ENCODE data around the gene SLC25A41.

Gene SLC25A41

DNA sequence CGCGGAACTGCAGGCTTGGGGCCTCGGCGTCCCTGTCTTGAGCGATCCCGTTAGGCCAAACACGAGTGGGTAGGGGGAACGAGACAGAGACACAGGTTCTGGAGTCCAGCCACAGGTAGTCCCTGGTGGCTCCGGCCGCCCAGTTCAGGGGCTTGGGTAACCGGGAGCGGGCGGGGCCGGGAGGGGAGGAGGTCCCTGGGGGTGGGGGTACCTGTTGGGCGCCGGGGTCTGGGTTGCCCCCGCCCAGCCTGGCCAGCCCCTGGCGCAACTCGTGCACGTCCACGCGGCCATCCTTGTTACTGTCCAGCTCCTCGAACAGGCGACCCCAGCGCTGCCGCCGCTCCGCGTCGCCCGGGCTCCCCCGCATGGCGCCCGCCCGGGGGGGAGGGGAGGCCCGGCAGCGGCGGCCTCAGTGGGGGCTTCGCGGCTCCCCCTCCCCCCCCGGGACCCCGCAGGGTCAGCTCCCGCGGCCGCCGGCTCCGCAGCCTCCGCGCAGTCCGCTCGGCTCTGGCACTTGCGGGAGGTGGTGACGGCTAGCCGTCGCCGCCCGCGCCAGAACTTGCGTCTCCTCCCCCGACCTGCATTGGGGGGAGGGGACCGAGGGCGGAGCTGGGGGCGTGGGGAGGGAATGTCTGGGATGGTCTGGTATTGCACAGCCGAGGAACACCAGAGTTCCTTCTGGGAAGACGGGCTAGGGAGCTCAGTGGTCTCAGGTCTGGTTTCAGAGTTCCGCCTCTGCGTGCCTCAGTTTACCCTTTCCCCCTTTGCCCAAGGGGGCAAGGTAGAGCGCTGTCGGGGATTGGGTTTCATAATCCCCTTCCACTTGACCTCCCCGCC lies 25.9 kb upstream of the SLC25A41 start, which contains the start of gene SLC25A23:
Gene SLC25A23 (minus strand): TSS at position 531 of the 837 bp plus-strand sequence. CDS start 164 bp downstream, at position 367.
- Histone ChIP-seq H3K4me1 (ENCODE audit: control insufficient read depth in 1 of 2, insufficient read depth in 2 of 2, low read length in 2 of 2) (peaks cover 0 to 15% of the 10 kb centered on the region in 2 donors), H3K27me3 (ENCODE audit: low read depth, low read length) (peaks cover 3% of the 10 kb centered on the region), H3K36me3 (ENCODE audit: control insufficient read depth in 1 of 2, insufficient read depth in 2 of 2, low read length in 2 of 2) (peaks cover 0 to 23% of the 10 kb centered on the region in 2 donors), H3K4me3 (ENCODE audit: low read depth in 1 of 2, low read length in 2 of 2) (peak within 1 kb of the TSS; percentile 81 to 84), H3K9me3 (ENCODE audit: control insufficient read depth in 1 of 2, low read length in 2 of 2) (peaks cover 0 to 4% of the 10 kb centered on the region in 2 donors), H3K27ac (ENCODE audit: low read length) (peak within 1 kb of the TSS; percentile 45)

DNA sequence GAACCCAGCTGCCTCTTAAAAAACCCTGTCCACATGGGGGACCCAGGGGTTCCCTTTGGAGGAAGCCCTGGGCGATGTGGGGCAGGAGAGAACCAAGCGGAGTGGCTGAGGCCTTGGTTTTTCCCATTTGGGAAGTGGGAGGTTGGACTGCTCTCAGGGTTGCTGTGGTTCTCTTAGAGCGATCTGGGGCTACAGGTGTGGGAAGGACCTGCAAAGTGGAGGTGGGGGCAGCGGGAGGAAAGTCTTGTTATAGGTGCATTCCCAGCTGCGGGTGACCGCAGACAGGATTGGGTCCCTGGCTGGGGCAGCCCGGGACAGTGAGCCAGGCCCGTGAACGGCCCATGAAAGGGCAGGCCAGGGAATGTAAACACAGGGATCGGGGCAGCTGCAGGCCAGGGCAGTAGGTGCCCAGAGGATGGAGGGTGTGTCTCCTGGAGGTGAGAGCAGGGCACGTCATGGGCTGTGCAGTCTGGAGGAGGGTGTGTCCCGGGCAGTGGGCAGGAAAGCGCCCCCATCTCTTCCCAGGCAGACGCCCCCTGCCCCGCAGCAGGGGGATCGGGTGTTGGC lies 25.2 kb upstream of the SLC25A41 start:
- H3K9me3 ChIP-seq (ENCODE audit: control insufficient read depth in 1 of 2, low read length in 2 of 2): peaks cover 0 to 11% of the 10 kb centered on the region in 2 donors
- H3K36me3 ChIP-seq (ENCODE audit: control insufficient read depth in 1 of 2, insufficient read depth in 2 of 2, low read length in 2 of 2): peaks cover 5 to 30% of the 10 kb centered on the region in 2 donors
- peaks cover 0 to 15% of the 10 kb centered on the region in 2 donors for H3K4me1 ChIP-seq (ENCODE audit: control insufficient read depth in 1 of 2, insufficient read depth in 2 of 2, low read length in 2 of 2)
- H3K4me3 ChIP-seq (ENCODE audit: low read depth in 1 of 2, low read length in 2 of 2): peak overlapping the region; percentile 53 to 84
- H3K27ac ChIP-seq (ENCODE audit: low read length): no peak overlapping the region
- H3K27me3 ChIP-seq (ENCODE audit: low read depth, low read length): peaks cover under 1% of the 10 kb centered on the region

DNA sequence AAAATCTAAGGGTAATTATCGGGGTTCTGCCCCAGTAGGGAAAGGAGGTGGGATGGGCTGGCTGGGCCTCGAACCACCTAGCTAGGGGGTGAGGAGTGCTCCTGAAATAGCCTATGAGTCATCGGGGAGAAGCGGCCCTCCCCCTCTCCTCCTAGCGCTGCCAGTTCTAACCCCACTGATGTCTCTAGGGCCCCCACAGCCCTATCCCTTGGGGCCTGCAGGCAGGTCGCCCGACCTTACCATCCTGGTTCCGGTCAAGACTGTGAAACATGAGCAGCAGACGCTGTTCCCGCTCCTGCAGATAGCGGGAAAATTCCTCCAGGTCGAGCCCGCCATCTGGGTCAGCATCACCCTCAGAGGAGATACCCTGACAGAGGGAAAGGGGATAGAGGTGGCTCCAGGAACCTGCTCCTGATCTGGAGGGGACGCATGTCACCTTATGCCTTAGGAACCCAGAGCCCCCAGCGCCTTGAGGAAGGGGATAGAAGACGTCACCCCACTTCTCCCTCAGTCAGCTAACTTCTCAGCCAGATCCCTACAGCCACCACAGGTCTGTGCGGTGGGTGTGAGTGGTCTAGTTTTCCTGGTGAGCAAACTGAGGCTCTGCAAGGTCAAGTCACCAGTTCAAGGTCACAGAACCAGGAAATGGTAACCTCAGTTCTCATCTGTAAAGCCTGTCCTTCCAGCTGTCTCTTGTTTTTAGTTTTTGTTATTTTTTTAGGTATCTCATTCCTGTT lies 24.6 kb upstream of the SLC25A41 start:
- H3K27ac ChIP-seq (ENCODE audit: low read length): no peak overlapping the region
- peaks cover 6 to 36% of the 10 kb centered on the region in 2 donors for H3K36me3 ChIP-seq (ENCODE audit: control insufficient read depth in 1 of 2, insufficient read depth in 2 of 2, low read length in 2 of 2)
- H3K27me3 ChIP-seq (ENCODE audit: low read depth, low read length): no peaks in the 10 kb centered on the region
- peaks cover 0 to 15% of the 10 kb centered on the region in 2 donors for H3K9me3 ChIP-seq (ENCODE audit: control insufficient read depth in 1 of 2, low read length in 2 of 2)
- peaks cover 0 to 15% of the 10 kb centered on the region in 2 donors for H3K4me1 ChIP-seq (ENCODE audit: control insufficient read depth in 1 of 2, insufficient read depth in 2 of 2, low read length in 2 of 2)
- peak overlapping the region; percentile 53 to 84 for H3K4me3 ChIP-seq (ENCODE audit: low read depth in 1 of 2, low read length in 2 of 2)

DNA sequence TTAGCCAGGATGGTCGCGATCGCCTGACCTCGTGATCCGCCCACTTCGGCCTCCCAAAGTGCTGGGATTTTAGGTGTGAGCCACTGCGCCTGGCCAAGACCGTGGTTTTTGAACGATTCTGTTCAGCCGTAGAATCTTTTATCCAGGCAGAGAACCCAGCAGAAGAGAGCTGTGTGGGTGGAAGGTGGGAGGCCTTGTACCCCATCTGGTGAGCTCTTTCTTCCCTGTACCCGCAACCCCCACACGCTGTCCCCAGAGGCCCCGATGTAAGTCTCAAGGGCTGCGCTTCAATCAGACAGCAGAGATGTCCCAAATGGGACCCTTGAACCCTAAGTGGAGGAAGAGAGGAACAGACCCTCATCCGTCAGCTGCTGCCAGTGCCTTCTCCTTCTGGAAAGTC lies 22.4 kb upstream of the SLC25A41 start:
- H3K27me3 ChIP-seq (ENCODE audit: low read depth, low read length): no peaks in the 10 kb centered on the region
- peaks cover 6 to 55% of the 10 kb centered on the region in 2 donors for H3K36me3 ChIP-seq (ENCODE audit: control insufficient read depth in 1 of 2, insufficient read depth in 2 of 2, low read length in 2 of 2)
- H3K4me1 ChIP-seq (ENCODE audit: control insufficient read depth in 1 of 2, insufficient read depth in 2 of 2, low read length in 2 of 2): peaks cover 0 to 15% of the 10 kb centered on the region in 2 donors
- H3K9me3 ChIP-seq (ENCODE audit: control insufficient read depth in 1 of 2, low read length in 2 of 2): peaks cover 0 to 15% of the 10 kb centered on the region in 2 donors
- no peak overlapping the region for H3K4me3 ChIP-seq (ENCODE audit: low read depth in 1 of 2, low read length in 2 of 2)
- no peak overlapping the region for H3K27ac ChIP-seq (ENCODE audit: low read length)

DNA sequence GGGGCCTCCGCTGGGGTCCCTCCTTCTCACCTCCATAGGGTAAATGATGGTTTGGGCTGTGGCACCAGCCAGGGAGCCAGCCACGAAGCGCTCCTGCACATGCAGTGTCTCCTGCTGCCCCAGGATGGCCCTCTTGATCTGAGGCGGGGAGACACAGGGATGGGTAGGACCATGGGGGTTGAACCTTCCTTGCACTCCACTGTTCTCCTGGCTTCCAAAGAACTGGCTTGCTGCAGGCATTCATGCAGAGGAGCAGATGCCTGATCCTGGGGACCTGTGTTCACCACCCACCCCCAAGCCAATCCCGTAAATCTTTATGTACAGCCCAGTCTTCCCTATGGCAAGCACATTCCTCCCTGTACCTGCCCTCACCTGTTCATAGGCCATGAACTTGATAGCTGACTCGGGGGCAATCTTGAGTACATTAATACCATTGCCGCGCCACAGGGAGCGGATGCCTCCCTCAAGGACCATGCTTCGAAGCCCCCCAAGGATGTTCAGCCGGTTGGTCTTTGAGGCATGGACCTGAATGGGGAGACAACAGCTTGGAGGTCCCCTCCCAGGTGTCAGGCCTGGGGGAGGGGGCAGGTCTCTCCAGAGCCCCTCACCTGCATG lies 20.5 kb upstream of the SLC25A41 start:
- peaks cover 6 to 63% of the 10 kb centered on the region in 2 donors for H3K36me3 ChIP-seq (ENCODE audit: control insufficient read depth in 1 of 2, insufficient read depth in 2 of 2, low read length in 2 of 2)
- H3K27me3 ChIP-seq (ENCODE audit: low read depth, low read length): no peaks in the 10 kb centered on the region
- H3K27ac ChIP-seq (ENCODE audit: low read length): no peak overlapping the region
- H3K4me3 ChIP-seq (ENCODE audit: low read depth in 1 of 2, low read length in 2 of 2): peak overlapping the region in 1 of 2 donors; percentile 25
- H3K4me1 ChIP-seq (ENCODE audit: control insufficient read depth in 1 of 2, insufficient read depth in 2 of 2, low read length in 2 of 2): peaks cover 0 to 12% of the 10 kb centered on the region in 2 donors
- peaks cover 0 to 15% of the 10 kb centered on the region in 2 donors for H3K9me3 ChIP-seq (ENCODE audit: control insufficient read depth in 1 of 2, low read length in 2 of 2)

DNA sequence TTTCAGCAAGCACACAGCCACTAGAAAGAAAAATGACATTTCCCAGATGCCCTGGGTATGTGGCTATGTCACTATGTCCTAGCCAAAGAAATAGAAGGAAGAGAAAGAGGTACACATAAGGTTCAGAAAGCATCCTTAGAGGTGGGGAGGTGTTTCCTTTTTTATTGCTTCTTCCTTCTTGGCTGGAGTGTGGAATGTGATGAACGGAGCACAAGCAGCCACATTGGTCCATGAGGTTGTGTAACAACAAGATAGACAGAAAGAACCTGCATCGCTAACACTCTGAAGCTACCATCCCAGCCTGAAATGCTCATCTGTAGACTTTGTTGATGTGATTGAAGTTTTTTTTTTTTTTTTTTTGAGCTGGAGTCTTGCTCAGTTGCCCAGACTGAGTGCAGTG lies 19.3 kb upstream of the SLC25A41 start:
- no peak overlapping the region for H3K4me3 ChIP-seq (ENCODE audit: low read depth in 1 of 2, low read length in 2 of 2)
- H3K9me3 ChIP-seq (ENCODE audit: control insufficient read depth in 1 of 2, low read length in 2 of 2): peaks cover 0 to 15% of the 10 kb centered on the region in 2 donors
- H3K36me3 ChIP-seq (ENCODE audit: control insufficient read depth in 1 of 2, insufficient read depth in 2 of 2, low read length in 2 of 2): peaks cover 6 to 67% of the 10 kb centered on the region in 2 donors
- H3K27ac ChIP-seq (ENCODE audit: low read length): no peak overlapping the region
- peaks cover 0 to under 1% of the 10 kb centered on the region in 2 donors for H3K4me1 ChIP-seq (ENCODE audit: control insufficient read depth in 1 of 2, insufficient read depth in 2 of 2, low read length in 2 of 2)
- no peaks in the 10 kb centered on the region for H3K27me3 ChIP-seq (ENCODE audit: low read depth, low read length)

DNA sequence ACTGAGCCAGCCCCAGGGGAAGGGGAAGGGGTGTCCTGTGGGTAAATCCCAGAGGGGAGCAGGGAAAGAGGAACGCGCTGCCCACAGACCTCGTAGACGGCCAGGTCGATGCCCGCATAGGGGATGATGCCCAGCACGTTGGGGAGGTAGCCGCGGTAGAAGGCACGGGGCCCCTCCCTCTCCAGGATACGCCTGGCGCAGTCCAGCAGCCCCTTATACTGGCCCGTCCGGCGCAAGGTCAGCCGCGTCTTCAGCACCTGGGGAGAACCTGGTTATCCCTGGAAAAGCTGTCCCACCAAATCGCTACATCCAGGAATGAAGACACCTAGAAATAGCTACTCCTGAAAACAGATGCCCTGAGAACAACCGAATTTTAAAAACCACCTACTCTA lies 18.7 kb upstream of the SLC25A41 start:
- Histone ChIP-seq H3K27me3 (ENCODE audit: low read depth, low read length) (no peaks in the 10 kb centered on the region), H3K9me3 (ENCODE audit: control insufficient read depth in 1 of 2, low read length in 2 of 2) (peaks cover 0 to 15% of the 10 kb centered on the region in 2 donors), H3K27ac (ENCODE audit: low read length) (no peak overlapping the region), H3K4me1 (ENCODE audit: control insufficient read depth in 1 of 2, insufficient read depth in 2 of 2, low read length in 2 of 2) (no peaks in the 10 kb centered on the region), H3K4me3 (ENCODE audit: low read depth in 1 of 2, low read length in 2 of 2) (no peak overlapping the region), H3K36me3 (ENCODE audit: control insufficient read depth in 1 of 2, insufficient read depth in 2 of 2, low read length in 2 of 2) (peaks cover 6 to 67% of the 10 kb centered on the region in 2 donors)

DNA sequence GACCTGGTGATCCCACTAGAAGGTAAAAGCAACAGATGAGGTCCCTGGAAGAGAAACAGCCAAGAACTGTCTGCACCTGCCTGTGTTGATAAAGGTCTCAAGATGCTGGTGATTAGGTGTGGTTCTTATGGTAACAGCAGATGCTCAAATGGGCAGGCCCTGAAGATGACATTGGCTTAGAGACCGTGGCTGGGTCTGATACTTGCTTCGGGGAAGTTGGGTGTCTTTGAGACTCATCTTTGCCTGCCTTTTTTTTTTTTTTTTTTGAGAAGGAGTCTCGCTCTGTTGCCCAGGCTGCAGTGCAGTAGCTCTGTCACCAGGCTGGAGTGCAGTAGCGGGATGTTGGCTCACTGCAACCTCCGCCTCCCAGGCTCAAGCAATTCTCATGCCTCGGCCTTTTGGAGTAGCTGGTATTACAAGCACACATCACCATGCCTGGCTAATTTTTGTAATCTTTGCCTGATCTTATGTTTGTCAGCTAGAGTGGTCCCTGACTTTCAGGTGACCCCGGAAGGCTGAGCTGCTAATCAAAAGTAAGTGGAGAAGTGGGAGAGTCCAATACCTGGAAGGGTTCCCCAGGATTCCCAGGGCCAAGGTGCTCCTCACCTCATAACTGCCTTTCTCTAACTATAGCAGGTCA lies 18.1 kb upstream of the SLC25A41 start:
- Histone ChIP-seq H3K4me1 (ENCODE audit: control insufficient read depth in 1 of 2, insufficient read depth in 2 of 2, low read length in 2 of 2) (no peaks in the 10 kb centered on the region), H3K27ac (ENCODE audit: low read length) (no peak overlapping the region), H3K4me3 (ENCODE audit: low read depth in 1 of 2, low read length in 2 of 2) (no peak overlapping the region), H3K27me3 (ENCODE audit: low read depth, low read length) (no peaks in the 10 kb centered on the region), H3K9me3 (ENCODE audit: control insufficient read depth in 1 of 2, low read length in 2 of 2) (peaks cover 0 to 18% of the 10 kb centered on the region in 2 donors), H3K36me3 (ENCODE audit: control insufficient read depth in 1 of 2, insufficient read depth in 2 of 2, low read length in 2 of 2) (peaks cover 6 to 69% of the 10 kb centered on the region in 2 donors)

DNA sequence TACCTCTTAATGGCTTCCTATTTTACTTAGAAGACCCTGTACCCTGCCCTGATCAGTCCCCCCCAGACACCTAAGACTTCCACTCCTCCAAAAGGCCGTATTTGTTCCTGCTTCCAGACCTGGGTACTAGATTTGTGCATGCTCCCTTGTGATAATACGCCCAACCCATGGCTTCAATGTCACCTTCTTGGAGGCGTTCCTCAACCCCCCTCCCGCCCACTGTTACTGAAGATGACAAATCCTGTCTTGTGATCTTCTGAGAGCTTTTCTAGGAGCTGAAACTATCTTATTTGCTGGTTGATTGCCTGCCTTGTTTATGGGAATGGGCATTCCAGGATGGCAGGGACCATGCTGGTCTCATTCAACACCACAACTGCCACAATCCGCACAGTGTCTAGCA lies 16.6 kb upstream of the SLC25A41 start:
- H3K36me3 ChIP-seq (ENCODE audit: control insufficient read depth in 1 of 2, insufficient read depth in 2 of 2, low read length in 2 of 2): peaks cover 6 to 71% of the 10 kb centered on the region in 2 donors
- H3K4me3 ChIP-seq (ENCODE audit: low read depth in 1 of 2, low read length in 2 of 2): no peak overlapping the region
- peaks cover 0 to 23% of the 10 kb centered on the region in 2 donors for H3K9me3 ChIP-seq (ENCODE audit: control insufficient read depth in 1 of 2, low read length in 2 of 2)
- no peaks in the 10 kb centered on the region for H3K27me3 ChIP-seq (ENCODE audit: low read depth, low read length)
- no peaks in the 10 kb centered on the region for H3K4me1 ChIP-seq (ENCODE audit: control insufficient read depth in 1 of 2, insufficient read depth in 2 of 2, low read length in 2 of 2)
- H3K27ac ChIP-seq (ENCODE audit: low read length): no peak overlapping the region

DNA sequence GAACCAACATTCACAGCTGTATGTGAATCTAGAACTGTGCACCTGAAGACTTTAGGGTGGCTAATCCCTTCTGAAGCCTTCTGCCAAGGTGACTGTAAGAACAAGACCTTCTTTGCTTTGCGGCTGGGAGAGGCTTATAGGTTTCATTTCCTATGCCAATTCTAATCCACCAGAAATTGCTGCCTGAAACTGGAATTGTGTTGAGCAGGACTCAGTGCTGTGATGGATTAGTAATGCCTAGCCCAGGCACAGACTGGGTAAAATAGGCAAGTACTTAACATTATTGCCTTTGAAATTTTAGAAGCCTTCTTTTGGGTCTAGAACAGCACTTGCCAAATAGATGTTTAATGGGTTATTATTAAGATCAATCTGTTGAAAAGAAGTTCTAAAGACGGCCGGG lies 14.5 kb upstream of the SLC25A41 start:
- Histone ChIP-seq H3K36me3 (ENCODE audit: control insufficient read depth in 1 of 2, insufficient read depth in 2 of 2, low read length in 2 of 2) (peaks cover 0 to 62% of the 10 kb centered on the region in 2 donors), H3K4me1 (ENCODE audit: control insufficient read depth in 1 of 2, insufficient read depth in 2 of 2, low read length in 2 of 2) (no peaks in the 10 kb centered on the region), H3K27ac (ENCODE audit: low read length) (no peak overlapping the region), H3K27me3 (ENCODE audit: low read depth, low read length) (no peaks in the 10 kb centered on the region), H3K9me3 (ENCODE audit: control insufficient read depth in 1 of 2, low read length in 2 of 2) (peaks cover 0 to 8% of the 10 kb centered on the region in 2 donors), H3K4me3 (ENCODE audit: low read depth in 1 of 2, low read length in 2 of 2) (no peak overlapping the region)

Measured in muscle layer of duodenum (tissue), 2 donors.